Adrenal gland (tissue), 12 donors: ENCODE measurements around the gene ANAPC15. TPM values are rescaled to one million over a fixed set of nuclear protein-coding genes. Genes with fewer than 3 reads are reported as not detected.
A peak's percentile ranks its signal among the peaks of the same experiment; 100 is the strongest.

Experiments used
- DNase-seq, 7 donors: peaks; one replicate each; pipeline ENCODE4 v3.0.0-alpha.2; 2019 to 2020
- H3K27ac ChIP-seq, 5 donors: fragments of 200-600 bp; sonication (generic) in 4 of 5; 1 replicate in 3 of 5; 2 replicates in 2 of 5; pipeline versions ENCODE4 v1.5.1 to v1.8.0; 2016 to 2020; ENCODE audit warnings: mild to moderate bottlenecking in 1 of 5
- H3K27me3 ChIP-seq: fragments of 200-600 bp; 2 replicates; pipeline ENCODE4 v1.8.0; 2021
- H3K36me3 ChIP-seq, 2 donors: fragments of 200-600 bp; replicated peaks in 1 of 2; 1 replicate in 1 of 2; 2 replicates in 1 of 2; pipeline versions ENCODE4 v1.5.1 to v1.8.0; 2018 to 2022
- H3K4me1 ChIP-seq, 2 donors: fragments of 200-600 bp; replicated peaks in 1 of 2; 1 replicate in 1 of 2; 2 replicates in 1 of 2; pipeline versions ENCODE4 v1.5.1 to v1.8.0; 2018 to 2021
- H3K4me3 ChIP-seq, 4 donors: fragments of 200-600 bp; sonication (generic) in 3 of 4; one replicate each; pipeline ENCODE4 v1.5.1; 2016 to 2018
- H3K9me3 ChIP-seq, 3 donors: fragments of 200-600 bp; sonication (generic) in 1 of 3; replicated peaks in 1 of 3; 1 replicate in 2 of 3; 2 replicates in 1 of 3; pipeline versions ENCODE4 v1.5.1 to v1.8.0; 2016 to 2021
- POLR2A ChIP-seq, 2 donors: fragments of 450-650 bp; IDR thresholded peaks; one replicate each; pipeline ENCODE4 v1.6.1; 2017; ENCODE audit warnings: antibody characterized with exemption in 2 of 2, mild to moderate bottlenecking in 2 of 2, moderate library complexity in 1 of 2
- WGBS, 4 donors: extraction: QIAGEN DNeasy Blood & Tissue Kit in 2 of 4; methylation state at CpG; one replicate each; pipeline versions ENCODE4 v1.1.5 to v1.1.7; 2013 to 2017; 5-methylcytosine and 5-hydroxymethylcytosine counted together
- intact Hi-C, 2 donors: fragments of 100-400 bp; cut with DNase I; formaldehyde crosslinking; loops; one replicate each; pipeline versions ENCODE4 v1.14.1 to v1.15.0; 2022 to 2023
- polyA plus RNA-seq, 3 donors: library from polyadenylated mRNA; stranded (reverse); fragments of 200-250 nt in 2 of 3; fragments of 350-450 nt in 1 of 3; fragmentation: Illumina TruSeq in 1 of 3; extraction: RNeasy Lipid Tissue Mini Kit (QIAGEN cat#74804) in 1 of 3; gene quantifications; one replicate each; pipeline ENCODE4 v1.2.3, GENCODE V29; 2013 to 2014
- total RNA-seq, 9 donors: library from RNA; depleted of rRNA in 4 of 9; stranded (reverse); fragments of >200 nt in 4 of 9; fragments of 120-200 nt in 1 of 9; fragmentation: NEBNext Ultra II Directional in 1 of 9; extraction: Animal tissue kit (Norgen Biotek cat#: 25700) in 1 of 9; gene quantifications; one replicate each; pipeline versions ENCODE4 v1.1.0 to v1.2.4, GENCODE V29; 2013 to 2023
- TF ChIP-seq, protein P1 (sequence below), 6 experiments: fragments of 450-650 bp in 4 of 6; fragments of 200-600 bp in 2 of 6; sonication (generic) in 1 of 6; IDR thresholded peaks; 1 replicate in 5 of 6; 2 replicates in 1 of 6; pipeline versions ENCODE4 v1.5.1 to v1.8.0; 2016 to 2021; ENCODE audit warnings: antibody characterized with exemption in 6 of 6, mild to moderate bottlenecking in 2 of 6, moderate library complexity in 1 of 6
- donor health status: healthy with polysubstance abuse.
- donor health status: Bipolar disorder and iron deficiency.
- donor health status: DM: yes; HTN: yes; CAD: no.
- donor health status: DM: no; HTN: no; CAD: no.
- donor health status: DM: no; HTN: no; CAD: no.
- donor health status: DM: yes; HTN: yes; CAD: no.

ANAPC15 gene
- total and polyA plus RNA-seq, 12 donors, result 15.3 to 80.0 (median 34.9) TPM

DNA sequence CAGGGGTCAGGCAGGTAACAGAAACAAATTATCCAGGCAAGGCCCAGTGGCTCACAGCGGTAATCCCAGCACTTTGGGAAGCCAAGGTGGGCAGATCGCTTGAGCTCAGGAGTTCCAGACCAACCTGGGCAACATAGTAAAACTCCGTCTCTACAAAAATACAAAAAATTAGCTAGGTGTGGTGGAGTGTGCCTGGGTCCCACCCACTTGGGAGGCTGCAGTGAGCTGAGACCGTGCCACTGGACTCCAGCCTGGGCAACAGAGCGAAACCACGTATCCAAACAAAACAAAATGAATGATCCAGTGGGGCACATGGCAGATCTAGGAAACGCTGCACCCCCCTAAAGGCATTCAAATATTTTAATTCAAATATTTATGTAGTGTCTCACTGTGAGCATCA is 42.0 kb downstream of the ANAPC15 start:
- intact Hi-C loops, result no loop called here
- 88 to 95% (median 94%) methylated on average over 6 to 7 of the region's 7 CpGs for WGBS, 4 donors
- TF ChIP-seq, protein P1, sequence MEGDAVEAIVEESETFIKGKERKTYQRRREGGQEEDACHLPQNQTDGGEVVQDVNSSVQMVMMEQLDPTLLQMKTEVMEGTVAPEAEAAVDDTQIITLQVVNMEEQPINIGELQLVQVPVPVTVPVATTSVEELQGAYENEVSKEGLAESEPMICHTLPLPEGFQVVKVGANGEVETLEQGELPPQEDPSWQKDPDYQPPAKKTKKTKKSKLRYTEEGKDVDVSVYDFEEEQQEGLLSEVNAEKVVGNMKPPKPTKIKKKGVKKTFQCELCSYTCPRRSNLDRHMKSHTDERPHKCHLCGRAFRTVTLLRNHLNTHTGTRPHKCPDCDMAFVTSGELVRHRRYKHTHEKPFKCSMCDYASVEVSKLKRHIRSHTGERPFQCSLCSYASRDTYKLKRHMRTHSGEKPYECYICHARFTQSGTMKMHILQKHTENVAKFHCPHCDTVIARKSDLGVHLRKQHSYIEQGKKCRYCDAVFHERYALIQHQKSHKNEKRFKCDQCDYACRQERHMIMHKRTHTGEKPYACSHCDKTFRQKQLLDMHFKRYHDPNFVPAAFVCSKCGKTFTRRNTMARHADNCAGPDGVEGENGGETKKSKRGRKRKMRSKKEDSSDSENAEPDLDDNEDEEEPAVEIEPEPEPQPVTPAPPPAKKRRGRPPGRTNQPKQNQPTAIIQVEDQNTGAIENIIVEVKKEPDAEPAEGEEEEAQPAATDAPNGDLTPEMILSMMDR (IDR thresholded peaks at IDR 0.05), result no peak
- no peak for TF ChIP-seq POLR2A (IDR thresholded peaks at IDR 0.05)
- H3K9me3 ChIP-seq, result no peaks in the 10 kb centered on the region
- H3K27me3 ChIP-seq, result no peaks in the 10 kb centered on the region
- peaks cover 34 to 57% of the 10 kb centered on the region in 2 donors for H3K4me1 ChIP-seq
- no peaks in the 10 kb centered on the region for H3K36me3 ChIP-seq
- H3K27ac ChIP-seq, result peak overlapping the region; percentile 49 to 95 (median 80)
- H3K4me3 ChIP-seq, result no peak overlapping the region
- no peak for DNase-seq

DNA sequence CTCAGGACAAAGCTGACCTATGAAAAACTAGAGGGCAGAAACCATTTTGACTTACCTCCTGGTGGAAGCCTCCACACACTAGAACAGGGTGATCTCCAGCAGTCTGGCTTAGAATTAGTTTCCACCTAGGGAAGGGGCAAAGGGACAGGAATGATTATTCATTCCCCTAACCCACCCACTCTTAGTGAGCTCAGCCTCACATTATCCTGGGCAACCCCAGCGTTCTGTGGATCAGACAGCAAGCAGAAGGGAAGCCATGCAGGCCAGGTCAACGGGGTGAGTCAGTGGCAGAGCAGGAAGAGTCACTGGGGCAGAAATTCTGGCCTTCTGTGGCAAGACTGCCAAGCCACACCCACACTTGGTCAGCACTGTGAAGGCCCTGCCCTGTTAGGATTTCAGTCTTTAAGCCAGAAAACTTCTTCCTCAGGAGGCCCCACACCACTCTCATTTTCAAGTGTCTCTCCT is 42.7 kb downstream of the ANAPC15 start:
- TF ChIP-seq, protein P1 (IDR thresholded peaks at IDR 0.05), result no peak
- peak; percentile 11 to 80 for TF ChIP-seq POLR2A (IDR thresholded peaks at IDR 0.05)
- H3K9me3 ChIP-seq, result no peaks in the 10 kb centered on the region
- peak; percentile 86 to 96 (median 95) for DNase-seq
- H3K27me3 ChIP-seq, result no peaks in the 10 kb centered on the region
- intact Hi-C loops, result no loop called here
- peak overlapping the region; percentile 49 to 95 (median 80) for H3K27ac ChIP-seq
- 0 to 6% (median 1%) methylated on average over 2 of the region's 2 CpGs; no CpG with 5 or more reads in 1 of the 4 donors for WGBS, 4 donors
- H3K4me1 ChIP-seq, result peaks cover 34 to 57% of the 10 kb centered on the region in 2 donors
- H3K4me3 ChIP-seq, result peak overlapping the region in 1 of 4 donors; percentile 43
- H3K36me3 ChIP-seq, result no peaks in the 10 kb centered on the region

DNA sequence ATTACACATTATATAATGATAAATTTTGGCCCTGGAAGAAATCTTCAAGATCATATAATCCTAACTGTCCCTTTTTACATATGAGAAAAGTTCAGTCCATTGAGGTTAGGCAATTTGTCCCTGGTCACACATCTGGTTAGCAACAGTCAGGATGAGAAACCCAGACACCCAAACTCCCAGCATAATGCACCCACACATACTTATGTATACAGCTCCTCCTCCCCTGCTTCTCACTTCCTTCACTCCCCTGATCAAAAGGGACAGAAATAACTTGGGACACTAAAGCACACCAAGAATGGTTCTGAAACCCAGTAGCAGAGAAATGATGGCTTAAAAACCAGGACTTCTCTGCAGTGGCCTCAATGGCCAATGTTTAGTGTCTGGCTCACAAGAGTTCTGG is 43.3 kb downstream of the ANAPC15 start:
- Histone ChIP-seq H3K36me3 (no peaks in the 10 kb centered on the region), H3K27ac (peak overlapping the region; percentile 49 to 95 (median 80)), H3K4me1 (peaks cover 40 to 57% of the 10 kb centered on the region in 2 donors), H3K9me3 (no peaks in the 10 kb centered on the region), H3K4me3 (peak overlapping the region in 1 of 4 donors; percentile 43), H3K27me3 (no peaks in the 10 kb centered on the region)
- no peak for TF ChIP-seq POLR2A (IDR thresholded peaks at IDR 0.05)
- TF ChIP-seq, protein P1 (IDR thresholded peaks at IDR 0.05), result no peak
- no peak for DNase-seq
- intact Hi-C loops, result no loop called here

DNA sequence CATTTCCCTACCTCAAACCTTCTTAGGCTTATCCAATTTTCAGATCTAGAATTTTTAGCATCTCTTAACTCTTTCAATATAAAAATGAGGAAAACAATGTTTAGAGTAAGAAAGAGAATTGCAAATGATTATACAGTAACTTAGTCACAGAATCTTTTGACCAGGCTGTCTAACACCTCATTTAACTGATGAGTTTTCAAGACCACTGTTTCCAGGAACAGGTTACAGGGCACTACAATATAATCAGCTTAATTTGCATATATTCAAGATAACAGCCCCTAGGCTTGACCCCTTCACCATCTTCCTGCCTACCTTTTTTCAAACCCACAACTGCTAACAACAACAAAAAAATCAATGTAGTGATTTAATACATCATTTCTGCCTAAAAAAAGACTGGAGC is 44.8 kb downstream of the ANAPC15 start:
- no peak for DNase-seq
- no peaks in the 10 kb centered on the region for H3K36me3 ChIP-seq
- no peak for TF ChIP-seq POLR2A (IDR thresholded peaks at IDR 0.05)
- TF ChIP-seq, protein P1 (IDR thresholded peaks at IDR 0.05), result no peak
- H3K4me1 ChIP-seq, result peaks cover 40 to 57% of the 10 kb centered on the region in 2 donors
- peak overlapping the region in 1 of 5 donors; percentile 31 for H3K27ac ChIP-seq
- intact Hi-C loops, result no loop called here
- no peaks in the 10 kb centered on the region for H3K27me3 ChIP-seq
- no peak overlapping the region for H3K4me3 ChIP-seq
- H3K9me3 ChIP-seq, result no peaks in the 10 kb centered on the region
